Testis (tissue), 3 donors: ENCODE results near the gene MILR1. TPM values are rescaled to one million over a fixed set of nuclear protein-coding genes. Genes with fewer than 3 reads are reported as not detected.

Experiments
- DNase-seq: peaks from one replicate; pipeline ENCODE4 v3.0.0-alpha.2; 2019
- H3K27ac ChIP-seq, 2 donors: fragments of 200-600 bp; sonication (generic); one replicate each; pipeline ENCODE4 v1.5.1; 2019
- H3K27me3 ChIP-seq: fragments of 200-600 bp; sonication (generic); one replicate; pipeline ENCODE4 v1.5.1; 2019
- H3K36me3 ChIP-seq: fragments of 200-600 bp; sonication (generic); one replicate; pipeline ENCODE4 v1.5.1; 2017; ENCODE audit warnings: low read depth; ENCODE audit errors: missing control alignments
- H3K4me1 ChIP-seq: fragments of 200-600 bp; sonication (generic); one replicate; pipeline ENCODE4 v1.5.1; 2019
- H3K4me3 ChIP-seq, 2 donors: fragments of 200-600 bp; sonication (generic); one replicate each; pipeline ENCODE4 v1.5.1; 2017 to 2019
- H3K9me3 ChIP-seq: fragments of 200-600 bp; sonication (generic); one replicate; pipeline ENCODE4 v1.5.1; 2017
- CTCF ChIP-seq, 3 experiments: fragments of 450-650 bp in 2 of 3; fragments of 200-600 bp in 1 of 3; sonication (generic) in 1 of 3; IDR thresholded peaks; one replicate each; pipeline ENCODE4 v1.5.1; 2016 to 2019; ENCODE audit warnings: antibody characterized with exemption in 3 of 3, mild to moderate bottlenecking in 2 of 3, moderate library complexity in 1 of 3
- POLR2A ChIP-seq: fragments of 450-650 bp; IDR thresholded peaks from one replicate; pipeline ENCODE4 v1.6.1; 2017; ENCODE audit warnings: antibody characterized with exemption, mild to moderate bottlenecking, moderate library complexity
- WGBS, 2 donors: methylation state at CpG; one replicate each; pipeline ENCODE4 v1.1.5; 2018; 5-methylcytosine and 5-hydroxymethylcytosine counted together
- intact Hi-C: fragments of 100-400 bp; cut with DNase I; formaldehyde crosslinking; loops from one replicate; pipeline ENCODE4 v1.15.1; 2023; ENCODE audit warnings: low total_unique reads
- polyA plus RNA-seq: library from polyadenylated mRNA; stranded (reverse); fragments of 350-450 nt; fragmentation: Illumina TruSeq; extraction: RNeasy Lipid Tissue Mini Kit (QIAGEN cat#74804); gene quantifications from one replicate; pipeline ENCODE4 v1.2.3, GENCODE V29; 2014; ENCODE audit warnings: low read depth, low replicate concordance; ENCODE audit not compliant: insufficient read depth
- total RNA-seq, 2 donors: library from RNA; depleted of rRNA; stranded (reverse); fragments of >200 nt; gene quantifications; one replicate each; pipeline ENCODE4 v1.2.3, GENCODE V29; 2016

The MILR1 gene
- total and polyA plus RNA-seq, 3 donors from 2014 or later, result 3.1 to 5.5 (median 3.7) TPM

GRCh38 chr17:64499805-64500486 is 51.0 kb downstream of the MILR1 start:
- Histone ChIP-seq H3K27ac (no peak overlapping the region), H3K27me3 (no peaks in the 10 kb centered on the region), H3K4me1 (peaks cover 27% of the 10 kb centered on the region), H3K4me3 (no peak overlapping the region), H3K9me3 (no peaks in the 10 kb centered on the region), H3K36me3 (no peaks in the 10 kb centered on the region)
- WGBS, 2 donors, result 71 to 77% methylated on average over 6 of the region's 6 CpGs
- intact Hi-C loops, result no loop called here
- DNase-seq, result no peak
- TF ChIP-seq POLR2A, result no peak
- no peak for TF ChIP-seq CTCF (IDR thresholded peaks at IDR 0.05)

GRCh38 chr17:64500487-64500859 is 51.6 kb downstream of the MILR1 start:
- no peak for DNase-seq
- Histone ChIP-seq H3K4me3 (no peak overlapping the region), H3K4me1 (peaks cover 22% of the 10 kb centered on the region), H3K9me3 (no peaks in the 10 kb centered on the region), H3K27ac (no peak overlapping the region), H3K36me3 (no peaks in the 10 kb centered on the region), H3K27me3 (no peaks in the 10 kb centered on the region)
- TF ChIP-seq CTCF (IDR thresholded peaks at IDR 0.05) (no peak), POLR2A (no peak)
- intact Hi-C loops, result no loop called here
- WGBS, 2 donors, result 78 to 86% methylated on average over 8 of the region's 8 CpGs

GRCh38 chr17:64500862-64501765 is 52.2 kb downstream of the MILR1 start:
- 77 to 78% methylated on average over 11 of the region's 11 CpGs for WGBS, 2 donors
- Histone ChIP-seq H3K27ac (no peak overlapping the region), H3K36me3 (no peaks in the 10 kb centered on the region), H3K9me3 (no peaks in the 10 kb centered on the region), H3K4me1 (peaks cover 15% of the 10 kb centered on the region), H3K27me3 (no peaks in the 10 kb centered on the region), H3K4me3 (no peak overlapping the region)
- DNase-seq, result no peak
- intact Hi-C loops, result no loop called here
- TF ChIP-seq CTCF (IDR thresholded peaks at IDR 0.05) (no peak), POLR2A (no peak)

- DNase-seq, result no peak
- Histone ChIP-seq H3K36me3 (no peaks in the 10 kb centered on the region), H3K27ac (no peak overlapping the region), H3K4me3 (no peak overlapping the region), H3K27me3 (no peaks in the 10 kb centered on the region), H3K9me3 (no peaks in the 10 kb centered on the region), H3K4me1 (peaks cover 15% of the 10 kb centered on the region)
- 66 to 68% methylated on average over 3 of the region's 3 CpGs for WGBS, 2 donors
- TF ChIP-seq POLR2A, result no peak
- TF ChIP-seq CTCF (IDR thresholded peaks at IDR 0.05), result no peak
- intact Hi-C loops, result no loop called here
These were observed 53.1 kb downstream of the MILR1 start for GRCh38 chr17:64502021-64502420.
